ENCODE results near the gene GATAD2B.

The GATAD2B gene

DNA sequence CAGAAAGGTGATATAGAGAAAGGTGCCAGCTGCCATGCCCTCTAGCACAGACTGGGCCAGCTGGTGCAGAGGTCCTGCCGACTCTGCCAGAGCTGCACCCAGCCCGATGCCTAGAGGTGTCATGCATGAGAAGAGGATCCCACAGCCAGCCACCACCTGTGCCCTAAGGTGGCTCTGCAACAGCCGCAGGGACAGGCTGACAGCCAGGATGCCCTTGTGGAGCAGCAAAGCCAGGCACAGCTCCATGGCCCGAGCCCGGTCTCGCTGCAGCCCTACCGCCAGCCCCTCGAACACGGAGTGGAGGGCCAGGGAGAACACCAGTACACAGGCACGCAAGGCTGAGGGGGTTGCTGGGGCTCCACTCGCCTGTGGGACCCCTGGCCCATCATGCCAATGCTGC lies 37.4 kb upstream of the GATAD2B start:
- CTCF ChIA-PET = interaction anchor here (0.7 kb wide), 1 partner anchor 344 kb away, joined by 3 read pairs; the partner anchor contains the start of gene S100A14
- POLR2A ChIA-PET (ENCODE audit: low non-redundant PET) = no interaction called here
- TF ChIP-seq, protein P1, sequence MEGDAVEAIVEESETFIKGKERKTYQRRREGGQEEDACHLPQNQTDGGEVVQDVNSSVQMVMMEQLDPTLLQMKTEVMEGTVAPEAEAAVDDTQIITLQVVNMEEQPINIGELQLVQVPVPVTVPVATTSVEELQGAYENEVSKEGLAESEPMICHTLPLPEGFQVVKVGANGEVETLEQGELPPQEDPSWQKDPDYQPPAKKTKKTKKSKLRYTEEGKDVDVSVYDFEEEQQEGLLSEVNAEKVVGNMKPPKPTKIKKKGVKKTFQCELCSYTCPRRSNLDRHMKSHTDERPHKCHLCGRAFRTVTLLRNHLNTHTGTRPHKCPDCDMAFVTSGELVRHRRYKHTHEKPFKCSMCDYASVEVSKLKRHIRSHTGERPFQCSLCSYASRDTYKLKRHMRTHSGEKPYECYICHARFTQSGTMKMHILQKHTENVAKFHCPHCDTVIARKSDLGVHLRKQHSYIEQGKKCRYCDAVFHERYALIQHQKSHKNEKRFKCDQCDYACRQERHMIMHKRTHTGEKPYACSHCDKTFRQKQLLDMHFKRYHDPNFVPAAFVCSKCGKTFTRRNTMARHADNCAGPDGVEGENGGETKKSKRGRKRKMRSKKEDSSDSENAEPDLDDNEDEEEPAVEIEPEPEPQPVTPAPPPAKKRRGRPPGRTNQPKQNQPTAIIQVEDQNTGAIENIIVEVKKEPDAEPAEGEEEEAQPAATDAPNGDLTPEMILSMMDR (conservative IDR thresholded peaks at IDR 0.05; ENCODE audit: low read depth) = no peak
- H3K27ac ChIP-seq = peak overlapping the region; percentile 90
- DNase-seq (ENCODE audit: low spot score) = no peak

DNA sequence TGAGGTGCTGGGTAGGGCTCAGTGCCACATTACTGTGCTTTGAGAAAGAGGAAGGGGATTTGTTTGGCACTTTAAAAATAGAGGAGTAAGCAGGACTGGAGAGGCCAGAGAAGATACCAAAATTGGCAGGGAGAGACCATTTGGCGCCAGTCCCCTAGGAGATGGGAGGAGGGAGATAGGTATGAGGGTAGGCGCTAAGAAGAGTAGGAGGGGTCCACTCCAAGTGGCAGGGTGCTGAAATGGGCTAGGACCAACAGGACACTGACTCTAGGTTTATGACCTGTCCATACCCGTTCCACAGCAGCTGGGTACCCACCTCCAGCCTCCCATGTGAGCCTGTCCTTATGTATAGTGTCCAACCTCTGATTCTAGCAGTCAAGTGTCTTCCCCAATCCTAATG lies 36.7 kb upstream of the GATAD2B start:
- CTCF ChIA-PET = no interaction called here
- peak overlapping the region; percentile 90 for H3K27ac ChIP-seq
- DNase-seq (ENCODE audit: low spot score) = no peak
- POLR2A ChIA-PET (ENCODE audit: low non-redundant PET) = no interaction called here
- TF ChIP-seq, protein P1 (conservative IDR thresholded peaks at IDR 0.05; ENCODE audit: low read depth) = no peak

- ChIA-PET CTCF (interaction anchor here (0.5 to 1.0 kb wide), 4 partner anchors 8 to 216 kb away, joined by 4 to 8 read pairs (median 4); partner anchors contain the start of gene DENND4B), POLR2A (ENCODE audit: low non-redundant PET) (no interaction called here)
- H3K27ac ChIP-seq = peak overlapping the region; percentile 90
- TF ChIP-seq, protein P1 (conservative IDR thresholded peaks at IDR 0.05; ENCODE audit: low read depth) = no peak
- DNase-seq (ENCODE audit: low spot score) = no peak
Observed at GRCh38 chr1:153958961-153959260, 36.1 kb upstream of the GATAD2B start.

- ChIA-PET CTCF (interaction anchor here (0.5 to 1.9 kb wide), 5 partner anchors 9 to 216 kb away, joined by 4 to 8 read pairs (median 5); partner anchors contain the start of gene DENND4B), POLR2A (ENCODE audit: low non-redundant PET) (no interaction called here)
- peak within 1 kb of the TSS; percentile 90 for H3K27ac ChIP-seq
- DNase-seq (ENCODE audit: low spot score) = peak; percentile 97
- TF ChIP-seq, protein P1 (conservative IDR thresholded peaks at IDR 0.05; ENCODE audit: low read depth) = no peak
Observed at GRCh38 chr1:153958111-153958960, 35.6 kb upstream of the GATAD2B start, which contains the start of gene CRTC2. Gene CRTC2, minus strand, starts transcription at chr1:153958612. Its CDS starts 115 bp downstream, at chr1:153958497.

- CTCF ChIA-PET = interaction anchor here (0.7 to 1.9 kb wide), 2 partner anchors 11 to 34 kb away, joined by 4 to 7 read pairs; partner anchors contain the start of gene DENND4B
- H3K27ac ChIP-seq = peak overlapping the region; percentile 90
- TF ChIP-seq, protein P1 (conservative IDR thresholded peaks at IDR 0.05; ENCODE audit: low read depth) = no peak
Observed at GRCh38 chr1:153957744-153958110, 35.0 kb upstream of the GATAD2B start.

DNA sequence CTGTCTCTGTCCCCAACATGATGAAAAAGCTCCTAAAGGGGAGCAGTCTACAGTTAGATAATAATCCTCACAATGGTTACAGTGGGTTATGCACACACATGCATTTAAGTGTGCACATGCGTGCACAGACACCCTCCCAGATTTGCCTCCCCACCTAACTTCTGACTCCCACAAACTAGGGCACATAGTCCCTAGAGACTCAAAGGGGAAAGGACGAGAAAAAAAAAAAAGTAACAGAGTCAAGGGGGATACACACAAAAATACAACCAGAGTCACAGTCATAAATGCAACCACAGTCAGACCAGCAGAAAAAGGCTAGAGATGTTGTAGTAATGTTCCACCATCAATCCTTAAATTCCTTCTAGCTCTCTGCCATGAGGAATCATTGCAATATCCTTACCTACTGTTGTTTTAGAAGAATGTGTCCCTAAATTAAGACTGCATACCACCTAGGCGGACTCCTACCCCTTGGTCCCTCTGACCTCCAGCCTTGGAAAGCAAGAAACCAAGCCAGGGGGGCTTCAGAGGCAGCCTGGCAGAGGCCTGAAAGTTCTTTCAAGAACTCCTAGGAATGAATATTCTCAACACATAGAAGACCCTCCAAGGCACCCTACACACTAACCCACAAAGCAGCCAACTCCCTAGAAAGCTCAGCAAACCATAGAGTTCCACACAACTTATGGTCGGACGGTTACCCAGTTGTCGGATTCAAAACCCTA lies 34.4 kb upstream of the GATAD2B start:
- TF ChIP-seq, protein P1 (conservative IDR thresholded peaks at IDR 0.05; ENCODE audit: low read depth) = no peak
- ChIA-PET CTCF (interaction anchor here (0.7 to 1.9 kb wide), 2 partner anchors 10 to 33 kb away, joined by 4 to 7 read pairs; partner anchors contain the start of gene DENND4B), POLR2A (ENCODE audit: low non-redundant PET) (no interaction called here)
- no peak for DNase-seq (ENCODE audit: low spot score)
- H3K27ac ChIP-seq = peak overlapping the region; percentile 90

More at GRCh38 chr1:153957744-153958110, 35.0 kb upstream of the GATAD2B start:
- DNase-seq (ENCODE audit: low spot score) = no peak
- POLR2A ChIA-PET (ENCODE audit: low non-redundant PET) = no interaction called here

All from RWPE1 (cell line).